GM18951 (cell line): Measurements from ENCODE around the gene METTL8.

ENCODE experiments used
- POLR2A ChIP-seq: IDR thresholded peaks from 4 replicates; pipeline ENCODE4 v1.6.1; 2011; ENCODE audit warnings: mild to moderate bottlenecking; ENCODE audit not compliant: insufficient read length, insufficient read depth; ENCODE audit errors: extremely low read depth
- in situ Hi-C: fragments of 300-500 bp; cut with MboI; formaldehyde crosslinking; loops from one replicate; pipeline ENCODE4 v1.12.0; 2022; ENCODE audit warnings: low sequenced_read_pairs, mixed read lengths, inconsistent platforms; ENCODE audit not compliant: unreplicated experiment

METTL8 gene

GRCh38 chr2:171416009-171416926 is 17.5 kb downstream of the METTL8 start:
- in situ Hi-C loops: loop anchor here (10.0 kb wide), 1 partner anchor 271 kb away; no protein-coding TSS in a partner anchor
- peak; percentile 41 for TF ChIP-seq POLR2A

GRCh38 chr2:171414645-171415044 is 19.1 kb downstream of the METTL8 start:
- in situ Hi-C loops: loop anchor here (10.0 kb wide), 1 partner anchor 270 kb away; no protein-coding TSS in a partner anchor

- in situ Hi-C loops: loop anchor here (10.0 kb wide), 1 partner anchor 268 kb away; no protein-coding TSS in a partner anchor
- TF ChIP-seq POLR2A: no peak
These were observed 21.1 kb downstream of the METTL8 start for GRCh38 chr2:171412571-171413175.

- no peak for TF ChIP-seq POLR2A
- in situ Hi-C loops: loop anchor here (10.0 kb wide), 1 partner anchor 267 kb away; no protein-coding TSS in a partner anchor
These were observed 21.9 kb downstream of the METTL8 start for GRCh38 chr2:171411791-171412483.

- in situ Hi-C loops: loop anchor here (10.0 kb wide), 1 partner anchor 266 kb away; no protein-coding TSS in a partner anchor
- TF ChIP-seq POLR2A: no peak
These were observed 22.6 kb downstream of the METTL8 start for GRCh38 chr2:171411214-171411613.

GRCh38 chr2:171410624-171411023 is 23.2 kb downstream of the METTL8 start:
- in situ Hi-C loops: loop anchor here (10.0 kb wide), 1 partner anchor 266 kb away; no protein-coding TSS in a partner anchor

GRCh38 chr2:171410101-171410500 is 23.7 kb downstream of the METTL8 start:
- in situ Hi-C loops: loop anchor here (10.0 kb wide), 1 partner anchor 265 kb away; no protein-coding TSS in a partner anchor
- no peak for TF ChIP-seq POLR2A

More at GRCh38 chr2:171410624-171411023, 23.2 kb downstream of the METTL8 start:
- TF ChIP-seq POLR2A: no peak

GRCh38 chr2:171409436-171409971 is 24.3 kb downstream of the METTL8 start:
- no peak for TF ChIP-seq POLR2A
- in situ Hi-C loops: loop anchor here (5.0 kb wide), 1 partner anchor 87 kb away; no protein-coding TSS in a partner anchor

GRCh38 chr2:171407676-171408044 is 26.1 kb downstream of the METTL8 start:
- TF ChIP-seq POLR2A: no peak
- in situ Hi-C loops: loop anchor here (5.0 kb wide), 1 partner anchor 85 kb away; no protein-coding TSS in a partner anchor

GRCh38 chr2:171407030-171407675 is 26.6 kb downstream of the METTL8 start:
- in situ Hi-C loops: loop anchor here (5.0 kb wide), 1 partner anchor 85 kb away; no protein-coding TSS in a partner anchor

GRCh38 chr2:171406044-171406443 is 27.7 kb downstream of the METTL8 start:
- in situ Hi-C loops: loop anchor here (5.0 kb wide), 1 partner anchor 84 kb away; no protein-coding TSS in a partner anchor
- TF ChIP-seq POLR2A: no peak

More at GRCh38 chr2:171407030-171407675, 26.6 kb downstream of the METTL8 start:
- no peak for TF ChIP-seq POLR2A

GRCh38 chr2:171405546-171405945 is 28.2 kb downstream of the METTL8 start:
- TF ChIP-seq POLR2A: no peak
- in situ Hi-C loops: loop anchor here (5.0 kb wide), 1 partner anchor 83 kb away; no protein-coding TSS in a partner anchor

- no peak for TF ChIP-seq POLR2A
- in situ Hi-C loops: loop anchor here (5.0 kb wide), 1 partner anchor 82 kb away; no protein-coding TSS in a partner anchor
These were observed 29.1 kb downstream of the METTL8 start for GRCh38 chr2:171404719-171405118.
